H9 (cell line): Measurements from ENCODE around the gene LRRC8B. TPM values are rescaled to one million over a fixed set of nuclear protein-coding genes. Genes with fewer than 3 reads are reported as not detected.

Source experiments
- DNase-seq: peaks from one replicate; pipeline ENCODE4 v3.0.0-alpha.2; 2017
- H2AFZ ChIP-seq: one replicate; pipeline ENCODE4 v1.6.1; 2013; ENCODE audit warnings: mild to moderate bottlenecking, low read length, control low read depth, moderate library complexity
- H2AK5ac ChIP-seq: 2 replicates; pipeline ENCODE4 v1.6.1; 2013; ENCODE audit warnings: low read length, control low read depth, mixed read lengths; ENCODE audit not compliant: insufficient read length
- H2BK120ac ChIP-seq: one replicate; pipeline ENCODE4 v1.6.1; 2013; ENCODE audit warnings: low read depth, mild to moderate bottlenecking, low read length, control low read depth, inconsistent platforms; ENCODE audit not compliant: poor library complexity, severe bottlenecking
- H2BK12ac ChIP-seq: 2 replicates; pipeline ENCODE4 v1.6.1; 2013; ENCODE audit warnings: low read length, control low read depth, mixed read lengths, low read depth; ENCODE audit not compliant: insufficient read length
- H2BK15ac ChIP-seq: 2 replicates; pipeline ENCODE4 v1.6.1; 2013; ENCODE audit warnings: low read depth, low read length, control low read depth
- H2BK20ac ChIP-seq: one replicate; pipeline ENCODE4 v1.6.1; 2013; ENCODE audit warnings: low read depth, mild to moderate bottlenecking, low read length, control low read depth, inconsistent platforms; ENCODE audit not compliant: poor library complexity, severe bottlenecking
- H2BK5ac ChIP-seq: 2 replicates; pipeline ENCODE4 v1.6.1; 2013; ENCODE audit warnings: low read length, control low read depth, mixed read lengths; ENCODE audit not compliant: insufficient read length
- H3K14ac ChIP-seq: 2 replicates; pipeline ENCODE4 v1.6.1; 2013; ENCODE audit warnings: low read length, control low read depth; ENCODE audit not compliant: insufficient read depth
- H3K18ac ChIP-seq: 2 replicates; pipeline ENCODE4 v1.6.1; 2013; ENCODE audit warnings: low read depth, mild to moderate bottlenecking, mixed read lengths, low read length, control low read depth; ENCODE audit not compliant: insufficient read length
- H3K23ac ChIP-seq: 2 replicates; pipeline ENCODE4 v1.6.1; 2013; ENCODE audit warnings: low read length, control low read depth, mixed read lengths, low read depth; ENCODE audit not compliant: insufficient read length
- H3K23me2 ChIP-seq: 2 replicates; pipeline ENCODE4 v1.6.1; 2013; ENCODE audit warnings: low read depth, mild to moderate bottlenecking, mixed read lengths, low read length, control low read depth; ENCODE audit not compliant: insufficient read length, poor library complexity, severe bottlenecking
- H3K27ac ChIP-seq: 2 replicates; pipeline ENCODE4 v1.5.1; 2013; ENCODE audit warnings: low read length, control low read depth, mixed read lengths, low read depth; ENCODE audit not compliant: insufficient read length
- H3K27me3 ChIP-seq: 2 replicates; pipeline ENCODE4 v1.6.1; 2013; ENCODE audit warnings: low read length, control low read depth, inconsistent platforms; ENCODE audit not compliant: insufficient read depth
- H3K4ac ChIP-seq: 2 replicates; pipeline ENCODE4 v1.6.1; 2013; ENCODE audit warnings: low read depth, mild to moderate bottlenecking, control low read depth, inconsistent platforms, low read length, moderate library complexity
- H3K4me1 ChIP-seq: 2 replicates; pipeline ENCODE4 v1.6.1; 2013; ENCODE audit warnings: low read length, control low read depth, inconsistent platforms; ENCODE audit not compliant: insufficient read depth
- H3K4me2 ChIP-seq: 2 replicates; pipeline ENCODE4 v1.6.1; 2013; ENCODE audit warnings: low read length, control low read depth, mixed read lengths; ENCODE audit not compliant: insufficient read length, insufficient read depth
- H3K56ac ChIP-seq: 2 replicates; pipeline ENCODE4 v1.6.1; 2013; ENCODE audit warnings: low read depth, mild to moderate bottlenecking, mixed read lengths, low read length, control low read depth; ENCODE audit not compliant: insufficient read length
- H3K79me1 ChIP-seq: 2 replicates; pipeline ENCODE4 v1.6.1; 2013; ENCODE audit warnings: low read depth, mild to moderate bottlenecking, moderate library complexity, low read length, control low read depth, inconsistent platforms; ENCODE audit not compliant: insufficient read depth, poor library complexity, severe bottlenecking
- H3K79me2 ChIP-seq: 2 replicates; pipeline ENCODE4 v1.6.1; 2013; ENCODE audit warnings: low read length, control low read depth, inconsistent platforms; ENCODE audit not compliant: insufficient read depth
- H3K9ac ChIP-seq: 2 replicates; pipeline ENCODE4 v1.6.1; 2013; ENCODE audit warnings: low read length, control low read depth, mixed read lengths; ENCODE audit not compliant: insufficient read length; ENCODE audit errors: extremely low read depth
- H3K9me3 ChIP-seq: one replicate; pipeline ENCODE4 v1.6.1; 2013; ENCODE audit warnings: low read depth, low read length, inconsistent platforms; ENCODE audit not compliant: control insufficient read depth
- H3T11ph ChIP-seq: one replicate; pipeline ENCODE4 v1.6.1; 2013; ENCODE audit warnings: mild to moderate bottlenecking, low read length, control low read depth, inconsistent platforms
- H4K20me1 ChIP-seq: one replicate; pipeline ENCODE4 v1.6.1; 2013; ENCODE audit not compliant: control insufficient read depth, insufficient read length, insufficient read depth
- H4K5ac ChIP-seq: 2 replicates; pipeline ENCODE4 v1.6.1; 2013; ENCODE audit warnings: low read depth, mild to moderate bottlenecking, mixed read lengths, low read length, control low read depth; ENCODE audit not compliant: insufficient read length
- H4K8ac ChIP-seq: replicated peaks from 2 replicates; pipeline ENCODE4 v1.6.1; 2013; ENCODE audit warnings: low read length, control low read depth, mixed read lengths, low read depth; ENCODE audit not compliant: insufficient read length
- H4K91ac ChIP-seq: 2 replicates; pipeline ENCODE4 v1.6.1; 2013; ENCODE audit warnings: low read depth, mild to moderate bottlenecking, moderate library complexity, mixed read lengths, low read length, control low read depth; ENCODE audit not compliant: insufficient read length
- H3K27ac Mint-ChIP-seq, 3 experiments: 2 replicates in 2 of 3; 3 replicates in 1 of 3; pipeline ENCODE4 v1.8.0; 2020 to 2021; ENCODE audit warnings: mixed read lengths in 3 of 3, mild to moderate bottlenecking in 1 of 3, moderate library complexity in 1 of 3
- H3K27me3 Mint-ChIP-seq: 2 replicates; pipeline ENCODE4 v1.8.0; 2021; ENCODE audit warnings: low read depth, mild to moderate bottlenecking, moderate library complexity, mixed read lengths
- H3K36me3 Mint-ChIP-seq, 3 experiments: 2 replicates in 2 of 3; 3 replicates in 1 of 3; pipeline ENCODE4 v1.8.0; 2020 to 2021; ENCODE audit warnings: low read depth in 3 of 3, mixed read lengths in 3 of 3; ENCODE audit not compliant: insufficient read depth in 1 of 3
- H3K4me1 Mint-ChIP-seq, 2 experiments: 2 replicates each; pipeline ENCODE4 v1.8.0; 2020; ENCODE audit warnings: mixed read lengths in 2 of 2
- H3K4me3 Mint-ChIP-seq, 2 experiments: 2 replicates in 1 of 2; 3 replicates in 1 of 2; pipeline ENCODE4 v1.8.0; 2020 to 2021; ENCODE audit warnings: mild to moderate bottlenecking in 2 of 2, mixed read lengths in 2 of 2, moderate library complexity in 1 of 2
- H3K9me3 Mint-ChIP-seq, 2 experiments: 2 replicates in 1 of 2; 3 replicates in 1 of 2; pipeline ENCODE4 v1.8.0; 2020; ENCODE audit warnings: mild to moderate bottlenecking in 2 of 2, mixed read lengths in 2 of 2, moderate library complexity in 1 of 2
- WGBS: extraction: QIAGEN DNeasy Blood & Tissue Kit; methylation state at CpG from one replicate; pipeline ENCODE4 v1.1.7; 2013; ENCODE audit warnings: missing lambda C conversion rate, low lambda C conversion rate, mixed read lengths; ENCODE audit not compliant: insufficient read length; ENCODE audit errors: extremely low coverage; 5-methylcytosine and 5-hydroxymethylcytosine counted together
- total RNA-seq: library from RNA; stranded (reverse); gene quantifications from 2 replicates; pipeline ENCODE4 v1.2.1, GENCODE V29; 2021
- TF ChIP-seq, protein P1 (sequence below): fragments of 200-600 bp; sonication (generic); conservative IDR thresholded peaks from 3 replicates; pipeline ENCODE4 v1.8.0; 2021; ENCODE audit warnings: antibody characterized with exemption, mild to moderate bottlenecking

The LRRC8B gene
- total RNA-seq, 1 experiment from 2014 or later: 33.2 TPM

DNA sequence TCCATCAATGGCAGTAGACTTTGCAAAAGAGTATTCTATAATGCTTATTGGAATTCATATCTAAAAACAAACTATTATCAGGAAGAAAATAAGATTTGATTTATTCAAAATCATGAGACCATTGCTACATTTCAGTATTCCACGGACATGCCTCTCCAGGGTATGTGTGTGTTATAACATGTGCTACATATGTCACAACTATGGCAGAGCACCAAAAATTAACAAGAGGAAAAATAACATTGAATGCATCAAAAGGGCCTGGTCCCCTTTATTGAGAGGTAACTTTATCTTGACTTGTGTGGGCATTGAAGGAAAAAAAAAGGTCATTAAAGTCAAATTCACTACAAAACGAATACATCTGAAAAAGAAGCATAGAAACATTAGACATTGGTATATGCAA lies 22.6 kb upstream of the LRRC8B start:
- Histone ChIP-seq H2AFZ (no peak overlapping the region), H3K79me2 (no peaks in the 10 kb centered on the region), H2BK5ac (no peak overlapping the region), H3T11ph (no peak overlapping the region), H2BK120ac (no peak overlapping the region), H3K79me1 (no peaks in the 10 kb centered on the region), H2BK12ac (no peak overlapping the region), H3K9me3 (no peaks in the 10 kb centered on the region), H3K4me1 (no peaks in the 10 kb centered on the region), H2BK15ac (no peak overlapping the region), H4K8ac (no peak overlapping the region), H3K4ac (no peak overlapping the region), H3K23me2 (no peaks in the 10 kb centered on the region), H3K4me2 (no peak overlapping the region), H3K23ac (no peak overlapping the region), H3K18ac (no peak overlapping the region), H4K91ac (no peak overlapping the region), H4K20me1 (no peaks in the 10 kb centered on the region), H3K14ac (no peak overlapping the region), H3K27me3 (no peaks in the 10 kb centered on the region), H3K9ac (no peak overlapping the region), H3K56ac (no peak overlapping the region), H4K5ac (no peak overlapping the region), H2BK20ac (no peak overlapping the region), H2AK5ac (no peak overlapping the region), H3K27ac (no peak overlapping the region)
- Mint-ChIP-seq H3K27ac (no peak overlapping the region), H3K27me3 (no peaks in the 10 kb centered on the region; the same call in 1 of the 2 replicates), H3K9me3 (no peaks in the 10 kb centered on the region), H3K36me3 (no peaks in the 10 kb centered on the region), H3K4me3 (no peak overlapping the region), H3K4me1 (no peaks in the 10 kb centered on the region)
- WGBS: no CpG with 5 or more reads among the region's 2 CpGs
- DNase-seq: no peak
- TF ChIP-seq, protein P1, sequence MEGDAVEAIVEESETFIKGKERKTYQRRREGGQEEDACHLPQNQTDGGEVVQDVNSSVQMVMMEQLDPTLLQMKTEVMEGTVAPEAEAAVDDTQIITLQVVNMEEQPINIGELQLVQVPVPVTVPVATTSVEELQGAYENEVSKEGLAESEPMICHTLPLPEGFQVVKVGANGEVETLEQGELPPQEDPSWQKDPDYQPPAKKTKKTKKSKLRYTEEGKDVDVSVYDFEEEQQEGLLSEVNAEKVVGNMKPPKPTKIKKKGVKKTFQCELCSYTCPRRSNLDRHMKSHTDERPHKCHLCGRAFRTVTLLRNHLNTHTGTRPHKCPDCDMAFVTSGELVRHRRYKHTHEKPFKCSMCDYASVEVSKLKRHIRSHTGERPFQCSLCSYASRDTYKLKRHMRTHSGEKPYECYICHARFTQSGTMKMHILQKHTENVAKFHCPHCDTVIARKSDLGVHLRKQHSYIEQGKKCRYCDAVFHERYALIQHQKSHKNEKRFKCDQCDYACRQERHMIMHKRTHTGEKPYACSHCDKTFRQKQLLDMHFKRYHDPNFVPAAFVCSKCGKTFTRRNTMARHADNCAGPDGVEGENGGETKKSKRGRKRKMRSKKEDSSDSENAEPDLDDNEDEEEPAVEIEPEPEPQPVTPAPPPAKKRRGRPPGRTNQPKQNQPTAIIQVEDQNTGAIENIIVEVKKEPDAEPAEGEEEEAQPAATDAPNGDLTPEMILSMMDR: no peak
